Glomerular visceral epithelial cell (primary cell): ENCODE results near the gene NUP133.
"Not testable (repeated sequence)": the region's sequence is repeated elsewhere in the genome, so short reads cannot be mapped to it uniquely, and the experiment has no call there.

Experiments
- DNase-seq: peaks from one replicate; pipeline ENCODE4 v3.0.0-alpha.2; 2016; ENCODE audit errors: extremely low spot score

The NUP133 gene

GRCh38 chr1:229509576-229509975 is 1.4 kb upstream of the NUP133 start:
- peak; percentile 37 for DNase-seq

GRCh38 chr1:229508823-229509337 is 739 bp upstream of the NUP133 start:
- no peak for DNase-seq

- no peak for DNase-seq
Measured at GRCh38 chr1:229507502-229507901, 639 bp downstream of the NUP133 start.

GRCh38 chr1:229506633-229507032 is 1.5 kb downstream of the NUP133 start:
- no peak for DNase-seq

DNA sequence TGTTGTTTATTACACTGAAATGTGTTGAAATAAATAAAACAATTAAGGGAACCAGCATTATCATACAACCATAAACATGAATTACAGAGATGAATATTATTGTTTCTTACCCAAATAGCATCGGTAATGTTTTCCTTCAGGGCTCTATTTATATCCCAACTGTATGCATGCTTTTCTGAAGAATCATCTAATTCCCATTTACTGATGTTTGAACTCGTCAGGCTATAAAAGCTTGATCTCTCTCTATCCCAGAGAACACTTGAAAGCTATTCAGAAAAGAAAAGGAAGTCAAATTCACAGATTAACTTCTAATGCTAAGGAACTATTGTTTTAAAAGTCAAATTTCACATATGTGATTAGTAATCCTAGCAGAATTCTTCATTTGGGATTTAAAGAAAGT is 12.4 kb downstream of the NUP133 start:
- no peak for DNase-seq

- DNase-seq, result no peak
Measured at GRCh38 chr1:229487181-229487580, 21.0 kb downstream of the NUP133 start.

DNA sequence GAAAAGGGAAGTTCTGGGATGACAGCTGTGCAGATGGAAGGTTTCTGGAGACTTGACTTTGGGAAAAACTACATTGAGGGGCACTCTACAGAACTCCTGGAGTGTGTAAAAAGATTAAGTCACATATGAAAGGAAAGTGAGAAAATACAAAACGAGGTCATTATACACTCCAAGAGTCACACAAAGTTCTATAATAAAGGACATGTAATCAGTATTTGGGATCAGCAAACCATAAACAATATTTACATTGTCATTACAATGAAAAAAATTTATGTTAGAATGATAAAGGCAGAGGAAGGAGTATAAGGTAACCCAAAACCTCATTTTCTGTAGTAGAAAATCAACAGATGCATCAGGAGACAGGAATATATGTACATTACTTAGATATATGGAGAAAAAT is 22.8 kb downstream of the NUP133 start:
- no peak for DNase-seq

GRCh38 chr1:229482511-229482910 is 25.6 kb downstream of the NUP133 start:
- no peak for DNase-seq

DNA sequence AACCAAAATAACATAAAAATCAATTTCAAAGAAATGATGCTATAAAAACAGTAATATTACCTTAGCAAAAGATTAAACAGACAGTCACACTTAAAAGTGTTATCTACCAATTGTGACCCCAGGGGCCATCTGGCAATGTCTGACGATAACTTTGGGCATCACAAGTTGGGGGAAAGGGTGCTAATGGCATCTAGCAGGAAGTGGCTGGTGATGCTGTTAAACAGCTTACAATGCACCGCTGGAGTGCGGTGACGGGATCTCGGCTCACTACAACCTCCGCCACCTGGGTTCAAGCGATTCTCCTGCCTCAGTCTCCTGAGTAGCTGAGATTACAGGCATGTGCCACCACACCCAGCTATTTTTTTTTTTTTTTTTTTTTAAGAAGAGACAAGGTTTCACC is 27.6 kb downstream of the NUP133 start:
- no peak for DNase-seq

DNA sequence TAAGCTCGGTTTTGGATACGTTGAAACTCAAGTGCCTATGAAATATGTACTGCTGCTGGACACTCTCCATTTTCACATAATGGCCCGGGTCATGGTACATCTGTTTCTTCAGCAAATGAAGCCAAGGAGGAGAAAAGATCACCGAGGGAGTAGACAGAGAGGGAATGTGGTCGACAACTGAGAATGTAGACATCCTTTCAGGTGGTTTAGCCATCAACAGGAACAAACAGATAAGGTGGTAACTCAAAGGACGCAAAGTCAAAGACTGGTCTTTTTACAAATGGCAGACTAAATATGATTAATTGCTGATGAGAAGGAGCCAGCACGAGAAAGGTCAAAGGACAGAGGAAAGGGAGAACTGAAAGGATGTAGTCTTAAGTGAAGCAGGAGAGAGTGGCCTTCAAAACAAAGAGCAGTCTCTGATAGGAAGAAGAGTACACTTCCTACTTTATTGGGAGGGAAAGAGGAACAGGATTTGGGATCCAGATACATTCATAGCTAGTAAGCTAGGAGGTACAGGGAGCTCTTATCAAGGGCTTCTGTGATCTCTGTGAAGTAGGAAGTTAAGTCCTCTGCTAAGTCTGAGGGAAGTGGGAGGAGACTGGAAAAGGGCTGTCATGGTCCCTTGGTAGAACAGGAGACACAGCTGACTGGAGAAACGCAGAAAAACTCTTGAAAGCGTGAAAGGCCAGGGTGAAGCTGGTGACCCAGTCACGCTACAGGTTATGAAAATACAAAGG is 28.3 kb downstream of the NUP133 start:
- DNase-seq, result no peak

DNA sequence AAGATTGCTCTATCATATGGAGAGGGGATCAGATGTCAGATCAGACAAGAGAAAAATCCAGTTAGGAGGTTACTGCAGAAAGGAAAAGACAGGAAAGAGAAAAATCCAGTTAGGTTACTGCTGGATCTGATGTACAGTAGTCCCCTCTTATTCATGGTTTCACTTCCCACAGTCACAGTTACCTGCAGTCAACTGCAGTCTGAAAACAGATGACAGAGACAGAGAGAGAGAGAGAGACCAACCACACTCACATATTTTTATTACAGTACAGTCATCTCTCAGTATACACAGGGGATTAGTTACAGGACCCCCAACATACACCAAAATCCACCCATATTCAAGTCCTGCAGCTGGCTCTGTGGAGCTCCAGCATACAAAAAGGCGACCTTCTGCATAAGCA is 29.3 kb downstream of the NUP133 start:
- DNase-seq, result no peak

DNA sequence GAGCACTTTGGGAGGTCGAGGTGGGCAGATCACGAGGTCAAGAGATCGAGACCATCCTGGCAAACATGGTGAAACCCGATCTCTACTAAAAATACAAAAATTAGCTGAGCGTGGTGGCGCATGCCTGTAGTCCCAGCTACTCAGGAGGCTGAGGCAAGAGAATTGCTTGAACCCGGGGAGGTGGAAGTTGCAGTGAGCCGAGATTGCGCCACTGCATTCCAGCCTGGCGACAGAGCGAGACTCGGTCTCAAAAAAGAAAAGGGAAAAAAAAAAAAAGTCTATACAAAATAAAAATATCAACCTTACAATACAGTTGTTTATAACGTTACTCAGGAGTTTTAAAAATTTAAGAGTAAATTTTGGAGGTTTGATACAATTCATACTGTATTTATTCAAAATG is 32.3 kb downstream of the NUP133 start:
- DNase-seq, result not testable (repeated sequence)

DNA sequence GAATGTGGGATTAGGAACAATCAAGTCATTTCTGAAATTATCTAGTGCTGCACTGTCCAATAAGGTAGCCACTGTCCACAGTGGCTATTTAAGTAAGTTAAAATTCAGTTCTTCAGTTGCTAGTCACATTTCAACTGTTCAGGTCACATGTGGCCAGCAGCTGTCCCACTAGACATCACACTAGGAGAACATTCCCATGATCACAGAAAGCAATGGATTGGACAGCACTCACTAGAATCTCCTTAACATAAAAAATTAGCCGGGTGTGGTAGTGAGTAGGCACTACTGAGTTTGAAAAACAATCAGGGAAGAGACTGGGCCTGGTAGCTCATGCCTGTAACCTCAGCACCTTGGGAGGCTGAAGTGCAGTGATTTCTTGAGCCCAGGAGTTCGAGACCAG is 33.6 kb downstream of the NUP133 start:
- DNase-seq, result no peak

GRCh38 chr1:229471175-229471574 is 37.0 kb downstream of the NUP133 start:
- no peak for DNase-seq

GRCh38 chr1:229470406-229471043 is 37.6 kb downstream of the NUP133 start:
- no peak for DNase-seq

DNA sequence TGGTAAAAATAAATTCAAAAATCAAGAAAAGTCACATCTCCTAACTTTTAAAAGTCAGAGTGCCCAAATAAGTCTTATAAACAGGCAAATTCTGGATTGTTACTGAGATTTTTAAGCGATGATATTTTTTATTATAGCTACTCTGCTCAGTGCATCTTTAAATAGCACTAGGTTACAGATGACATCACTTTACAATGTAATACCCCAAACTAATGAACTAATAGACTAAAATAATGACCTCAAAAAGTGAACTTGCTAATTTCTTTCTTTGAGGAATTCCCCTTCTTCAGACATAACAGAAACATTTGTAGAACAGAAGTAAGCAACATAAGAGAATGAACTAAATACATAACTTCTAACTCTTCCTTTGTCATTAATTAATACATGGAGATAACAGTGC is 41.3 kb downstream of the NUP133 start:
- DNase-seq, result no peak

GRCh38 chr1:229464672-229465071 is 43.5 kb downstream of the NUP133 start:
- DNase-seq, result no peak

DNA sequence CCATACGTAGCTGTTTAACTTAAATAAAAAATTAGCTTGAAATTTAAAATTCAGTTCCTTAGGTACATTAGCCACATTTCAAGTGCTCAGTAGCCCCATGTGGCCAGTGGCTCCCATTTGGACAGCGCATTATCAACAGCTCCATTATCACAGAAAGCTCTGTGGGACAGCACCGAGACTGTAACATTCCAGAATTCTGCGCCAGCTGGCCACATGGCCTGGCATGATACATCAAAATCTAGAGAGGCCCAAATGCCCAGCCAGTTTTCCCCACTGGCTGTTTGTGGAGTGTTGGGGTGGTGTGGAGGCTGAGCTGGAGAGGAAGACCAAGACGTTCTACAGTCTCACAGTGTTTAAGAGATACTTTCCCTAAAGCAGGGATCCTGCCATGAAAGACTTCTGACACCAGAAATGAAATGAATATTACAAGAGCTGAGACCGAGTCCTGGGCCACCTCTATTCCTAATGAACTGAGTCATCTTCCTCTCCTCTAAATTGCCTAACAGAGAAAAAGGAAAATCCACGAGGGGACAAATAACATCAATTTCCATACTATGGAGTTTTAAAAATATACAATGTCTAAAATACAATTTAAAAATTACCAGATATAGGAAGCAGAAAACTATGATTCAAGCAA is 47.0 kb downstream of the NUP133 start:
- no peak for DNase-seq

- no peak for DNase-seq
Measured at GRCh38 chr1:229459815-229460214, 48.3 kb downstream of the NUP133 start.

DNA sequence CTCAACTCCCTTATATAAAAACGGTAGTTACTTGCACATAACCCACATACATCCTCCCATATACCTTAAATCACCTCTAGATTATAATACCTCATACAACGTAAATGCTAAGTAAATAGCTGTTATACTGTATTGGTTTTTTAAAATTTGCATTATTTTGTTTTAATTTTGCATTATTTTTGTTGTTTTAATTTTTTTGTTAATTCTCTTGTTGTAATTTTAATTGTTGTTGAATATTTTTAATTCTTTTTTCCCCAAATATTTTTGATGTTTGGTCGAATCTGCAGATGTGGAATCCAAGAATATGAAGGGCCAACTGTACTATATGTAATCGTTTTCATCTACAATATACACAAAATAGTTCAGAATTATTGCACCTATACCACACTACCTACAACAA is 50.7 kb downstream of the NUP133 start:
- no peak for DNase-seq

DNA sequence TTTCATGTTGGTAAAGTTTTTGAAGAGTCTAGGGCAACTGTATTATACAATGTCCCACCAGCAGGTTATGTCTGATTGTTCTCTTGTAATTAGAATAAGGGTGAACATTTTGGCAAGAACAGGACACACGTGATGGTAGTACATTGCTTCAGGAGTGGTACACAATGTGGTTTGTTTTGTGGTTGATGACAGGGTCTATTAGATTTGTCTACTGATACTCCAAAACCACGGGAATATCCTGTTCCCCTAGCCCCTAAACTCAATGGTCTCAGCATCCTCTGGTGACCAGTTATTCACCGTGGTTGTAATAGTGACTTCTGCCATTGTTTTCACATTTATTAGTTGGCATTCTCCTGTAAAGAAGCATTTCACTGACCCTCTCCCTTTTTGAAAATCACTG is 52.1 kb downstream of the NUP133 start:
- no peak for DNase-seq

GRCh38 chr1:229454056-229454455 is 54.1 kb downstream of the NUP133 start:
- no peak for DNase-seq
